Hematopoietic multipotent progenitor cell treated with erythropoietin and hydrocortisone succinate and interleukin-3 and kit ligand, for 8 days (in vitro differentiated cells): ENCODE results near the gene NR1I2.

Experiments
- DNase-seq: peaks from one replicate; pipeline ENCODE4 v3.0.0-alpha.2; 2015

The NR1I2 gene

DNA sequence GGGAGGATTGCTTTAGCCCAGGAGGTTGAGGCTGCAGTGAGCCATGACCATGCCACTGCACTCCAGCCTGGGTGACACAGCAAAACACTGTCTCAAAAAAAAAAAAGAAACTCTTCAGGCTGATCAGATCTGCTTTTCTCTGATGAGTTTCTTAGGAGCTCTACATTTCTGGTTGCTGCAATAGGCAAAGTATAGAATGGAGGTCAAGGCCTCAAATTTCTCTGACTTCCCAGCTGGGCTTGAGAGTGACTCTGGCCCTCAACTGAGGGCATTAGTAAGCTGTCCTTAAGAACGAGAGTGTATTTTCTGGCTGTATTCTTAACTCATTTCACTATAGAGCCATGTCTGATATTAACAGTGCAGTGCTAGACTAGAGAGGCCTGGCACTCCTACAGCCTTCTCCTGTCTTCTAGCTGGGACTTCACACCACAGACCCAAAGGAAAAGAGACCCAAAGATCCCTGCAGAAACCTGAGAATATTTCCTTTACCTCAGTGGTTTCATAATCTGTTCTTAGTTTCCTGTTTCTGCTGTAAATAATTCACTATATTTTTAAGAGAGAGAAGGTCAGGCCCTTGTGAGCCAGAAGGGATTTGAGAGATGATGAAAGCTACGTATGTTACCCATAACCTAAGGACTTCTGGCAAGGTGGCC, 2.0 kb upstream of the NR1I2 start:
- DNase-seq = peak; percentile 6

DNA sequence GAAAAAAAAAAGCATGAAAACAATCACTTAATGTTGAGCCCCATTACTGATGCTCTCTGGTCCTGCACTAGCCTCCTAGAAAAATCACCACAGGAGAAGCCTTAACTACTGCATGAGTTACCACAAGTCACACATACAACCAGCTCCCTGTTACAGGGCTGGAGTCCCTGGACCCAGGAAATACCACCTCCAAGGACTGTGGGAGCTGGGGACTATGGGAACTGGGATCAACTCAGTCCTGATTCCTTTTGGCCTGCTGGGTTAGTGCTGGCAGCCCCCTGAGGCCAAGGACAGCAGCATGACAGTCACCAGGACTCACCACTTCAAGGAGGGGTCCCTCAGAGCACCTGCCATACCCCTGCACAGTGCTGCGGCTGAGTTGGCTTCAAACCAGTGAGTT, 559 bp downstream of the NR1I2 start:
- DNase-seq = no peak

DNA sequence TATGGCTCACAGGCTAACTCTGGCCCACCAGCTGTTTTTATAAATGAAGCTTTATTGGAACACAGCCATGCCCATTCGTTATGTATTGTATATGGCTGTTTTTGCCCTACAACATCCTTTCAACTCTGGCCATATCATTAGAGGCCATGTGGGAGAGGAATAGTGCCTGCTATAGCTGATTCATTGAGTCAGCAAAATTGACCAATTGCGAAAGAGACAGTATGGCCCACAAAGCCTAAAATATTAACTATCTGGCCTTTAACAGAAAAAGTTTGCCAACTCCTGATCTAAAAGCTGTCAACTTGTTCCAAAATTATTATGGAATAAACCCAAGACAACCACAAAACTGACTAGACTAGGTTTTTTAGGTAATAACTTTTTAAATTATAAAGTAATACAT, 1.4 kb downstream of the NR1I2 start:
- peak; percentile 3 for DNase-seq

DNA sequence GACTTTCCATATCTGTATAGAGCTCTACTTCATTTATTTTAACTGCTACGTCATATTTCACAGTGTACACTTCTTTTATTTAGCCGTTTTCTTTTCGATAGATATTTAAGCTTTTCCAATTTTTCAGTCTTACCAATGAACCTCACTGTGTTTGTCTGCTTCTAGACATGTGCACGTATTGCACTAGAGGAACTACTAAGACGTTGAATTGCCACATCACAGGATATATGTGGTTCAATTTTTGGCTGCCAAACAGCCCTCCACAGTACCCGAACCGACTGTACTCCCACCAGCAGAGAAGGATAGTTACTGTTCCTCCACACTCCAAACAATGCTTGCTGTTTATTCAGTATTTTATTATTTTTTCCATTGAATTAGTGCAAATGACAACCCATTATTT, 2.0 kb downstream of the NR1I2 start:
- DNase-seq = no peak

DNA sequence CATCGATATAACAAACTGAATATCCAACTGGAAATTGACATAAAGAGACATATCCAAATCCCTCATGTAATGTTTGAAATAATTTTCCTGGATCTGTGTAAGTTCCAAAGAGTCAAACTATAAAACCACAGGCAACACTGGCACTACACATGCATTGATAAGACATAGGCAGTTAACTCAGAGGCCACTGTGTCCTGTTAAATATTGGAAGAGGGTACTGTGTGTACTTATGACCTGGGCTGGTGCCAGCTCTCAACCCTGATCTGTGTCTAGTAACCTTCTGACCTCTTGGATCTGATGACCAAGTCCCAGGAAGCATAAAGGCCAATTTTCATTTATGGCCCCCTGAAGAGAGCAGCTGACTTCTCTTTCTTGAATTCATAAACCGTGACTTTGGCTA, 4.5 kb downstream of the NR1I2 start:
- peak; percentile 15 for DNase-seq

DNA sequence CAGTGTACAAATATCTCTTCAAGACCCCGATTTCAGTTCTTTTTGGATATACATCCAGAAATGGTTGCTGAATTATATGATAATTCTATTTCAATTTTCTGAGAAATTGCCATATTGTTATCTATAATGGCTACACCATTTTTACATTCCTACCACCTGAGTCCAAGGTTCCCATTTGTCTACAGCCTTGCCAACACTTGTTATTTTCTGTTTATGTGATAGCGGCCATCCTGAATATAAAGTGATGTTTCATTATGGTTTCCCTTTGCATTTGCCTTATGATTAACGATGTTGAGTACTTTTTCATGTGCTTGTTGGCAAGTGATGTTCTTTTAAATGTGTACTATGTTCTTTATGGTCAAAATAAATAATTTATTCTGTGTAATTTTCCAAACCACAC, 8.5 kb downstream of the NR1I2 start:
- no peak for DNase-seq

DNA sequence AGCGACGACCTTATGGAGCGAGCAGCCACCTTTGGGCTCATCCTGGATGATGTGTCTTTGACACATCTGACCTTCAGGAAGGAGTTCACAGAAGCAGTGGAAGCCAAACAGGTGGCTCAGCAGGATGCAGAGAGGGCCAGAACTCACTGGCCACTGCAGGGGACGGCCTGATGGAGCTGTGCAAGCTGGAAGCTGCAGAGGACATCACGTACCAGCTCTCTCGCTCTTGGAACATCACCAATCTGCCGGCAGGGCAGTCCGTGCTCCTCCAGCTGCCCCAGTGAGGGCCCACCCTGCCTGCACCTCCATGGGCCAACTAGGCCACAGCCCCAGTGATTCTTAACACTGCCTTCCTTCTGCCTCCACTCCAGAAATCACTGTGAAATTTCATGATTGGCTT, 10.4 kb downstream of the NR1I2 start:
- no peak for DNase-seq

DNA sequence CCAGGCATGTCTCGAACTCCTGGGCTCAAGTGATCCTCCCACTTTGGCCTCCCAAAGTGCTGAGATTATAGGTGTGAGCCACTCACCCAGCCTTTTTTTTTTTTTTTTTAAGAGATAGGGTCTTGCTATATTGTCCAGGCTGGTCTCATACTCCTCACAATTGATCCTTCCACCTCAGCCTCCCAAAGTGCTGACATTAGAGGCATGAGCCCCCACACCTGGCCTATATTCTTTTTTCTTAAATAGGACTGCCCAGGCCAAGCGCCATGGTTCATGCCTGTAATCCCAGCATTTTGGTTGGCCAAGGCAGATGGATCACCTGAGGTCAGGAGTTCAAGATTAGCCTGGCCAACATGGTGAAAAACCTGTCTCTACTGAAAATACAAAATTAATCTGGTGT, 12.5 kb downstream of the NR1I2 start:
- DNase-seq = no peak

DNA sequence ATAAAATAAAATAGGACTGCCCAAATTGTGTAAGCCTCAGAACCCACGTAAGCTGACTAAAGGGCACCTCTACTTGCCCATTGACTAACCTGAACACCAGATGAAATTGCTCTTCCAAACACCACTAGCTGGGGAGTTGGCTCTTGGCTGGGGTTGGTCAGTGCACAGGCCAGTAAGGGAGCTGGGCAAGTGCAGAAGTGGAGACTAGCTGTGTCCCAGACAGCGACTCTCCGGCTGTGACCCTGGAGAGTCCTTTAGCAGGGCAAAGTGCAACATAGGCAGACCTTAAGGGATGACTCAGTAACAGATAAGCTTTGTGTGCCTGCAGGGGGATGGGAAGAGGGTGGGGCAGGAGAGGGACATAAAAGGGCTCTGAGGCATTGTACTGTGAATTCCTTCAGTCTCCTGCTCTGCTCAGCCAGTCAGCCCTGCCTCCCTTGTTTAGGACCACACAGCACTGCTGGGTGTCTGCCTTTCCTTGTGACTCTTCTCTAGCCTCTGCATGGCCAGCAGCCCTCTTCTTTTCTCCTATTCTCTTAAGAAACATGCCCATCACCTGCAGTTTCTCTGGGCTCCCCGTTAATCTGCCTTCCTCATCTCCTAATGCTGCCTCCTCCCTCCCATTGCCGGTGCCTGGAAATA, 13.2 kb downstream of the NR1I2 start:
- DNase-seq = peak; percentile 81

DNA sequence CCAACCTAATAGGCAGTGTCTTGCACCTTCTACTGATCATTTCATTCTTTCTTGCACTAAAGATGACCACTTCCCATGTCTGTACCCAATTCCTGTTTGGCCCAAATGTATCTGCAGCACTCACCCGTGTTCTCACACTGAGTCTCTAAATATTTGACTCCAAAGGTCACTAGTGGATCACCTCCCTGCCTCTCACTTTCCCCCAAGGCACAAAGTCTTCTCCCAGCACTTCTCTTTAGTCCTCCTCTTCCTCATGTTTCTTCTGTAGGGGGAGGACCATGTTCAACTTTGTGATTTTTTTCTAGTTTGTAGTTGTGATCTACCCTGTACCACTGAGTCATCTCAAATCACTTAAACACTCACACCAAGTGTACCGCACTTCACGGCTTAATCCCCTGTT, 13.9 kb downstream of the NR1I2 start:
- DNase-seq = no peak

DNA sequence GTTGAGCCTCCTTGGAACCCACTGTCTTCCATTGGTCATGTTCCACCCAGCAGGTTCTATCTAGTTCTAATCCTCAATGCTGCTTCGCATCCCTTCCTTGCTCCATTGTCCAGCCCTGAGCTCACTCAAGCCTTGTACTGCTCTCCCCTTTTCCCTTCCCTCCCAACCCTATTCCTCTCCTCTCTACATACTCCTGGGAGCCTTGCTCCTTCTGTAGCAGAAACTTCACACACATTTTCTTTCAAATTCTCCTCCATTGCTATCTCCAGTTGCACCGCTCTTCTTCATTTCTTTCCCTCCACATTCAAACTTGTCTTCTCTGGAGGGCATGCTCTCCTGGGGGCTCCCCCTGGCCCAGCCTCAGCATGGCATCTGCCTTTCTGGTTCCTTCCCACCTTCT, 14.5 kb downstream of the NR1I2 start:
- no peak for DNase-seq

DNA sequence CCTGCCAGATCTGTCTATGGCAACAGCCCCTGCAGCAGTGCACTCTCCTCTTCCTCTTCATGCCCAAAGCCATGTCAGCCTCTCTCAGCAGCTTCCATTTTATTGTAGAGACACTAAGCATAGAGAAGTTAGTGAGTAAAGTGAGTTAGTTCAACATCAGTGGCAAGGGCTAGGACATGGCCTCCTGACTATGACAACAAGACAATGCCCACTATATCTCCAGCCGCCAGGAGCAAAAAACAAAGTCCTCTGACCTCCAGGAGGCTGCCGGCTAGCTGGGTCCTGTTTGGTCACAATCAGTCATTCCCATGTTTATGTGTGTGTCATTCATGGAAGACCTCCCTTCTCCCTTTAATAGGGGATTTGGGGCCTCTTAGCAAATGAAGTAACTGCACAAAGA, 14.9 kb downstream of the NR1I2 start:
- no peak for DNase-seq

DNA sequence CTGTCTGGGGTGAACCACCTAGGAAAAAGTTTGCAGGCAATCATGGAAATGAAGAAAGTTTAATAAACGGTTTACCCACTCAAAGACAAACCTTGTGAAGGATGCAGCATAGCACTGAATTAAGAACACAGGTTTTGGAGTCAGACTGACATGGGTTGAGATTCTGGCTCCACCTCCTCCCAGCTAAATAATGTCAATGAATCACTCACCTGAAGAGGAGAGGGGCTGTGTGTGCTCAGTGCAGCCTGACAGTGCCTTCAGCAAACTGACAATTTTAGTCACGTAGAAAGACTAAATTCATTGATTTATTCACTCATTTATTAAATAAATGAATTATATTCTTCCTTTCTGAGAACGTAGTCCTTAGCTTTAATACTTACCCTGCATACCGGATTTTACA, 18.9 kb downstream of the NR1I2 start:
- no peak for DNase-seq

DNA sequence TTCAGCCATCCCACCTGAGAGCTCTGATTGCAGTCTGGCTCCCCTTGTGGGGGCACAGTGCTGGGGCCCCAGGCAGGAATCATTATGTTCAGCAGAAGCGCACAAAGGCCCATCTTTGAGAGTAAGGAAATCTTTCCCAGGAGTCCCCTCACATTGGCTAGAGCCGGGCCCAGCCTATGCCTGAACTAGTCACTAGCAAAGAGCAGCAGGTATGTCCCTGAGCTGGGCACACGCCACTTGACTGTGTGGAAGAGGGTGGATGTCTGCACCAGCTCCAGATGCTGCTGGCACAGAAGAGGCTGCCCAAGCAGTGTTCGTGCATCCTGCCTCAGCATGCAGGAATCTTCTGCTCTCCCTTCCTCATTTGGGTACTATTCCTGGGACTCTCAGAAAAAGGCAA, 26.3 kb downstream of the NR1I2 start:
- DNase-seq = no peak

DNA sequence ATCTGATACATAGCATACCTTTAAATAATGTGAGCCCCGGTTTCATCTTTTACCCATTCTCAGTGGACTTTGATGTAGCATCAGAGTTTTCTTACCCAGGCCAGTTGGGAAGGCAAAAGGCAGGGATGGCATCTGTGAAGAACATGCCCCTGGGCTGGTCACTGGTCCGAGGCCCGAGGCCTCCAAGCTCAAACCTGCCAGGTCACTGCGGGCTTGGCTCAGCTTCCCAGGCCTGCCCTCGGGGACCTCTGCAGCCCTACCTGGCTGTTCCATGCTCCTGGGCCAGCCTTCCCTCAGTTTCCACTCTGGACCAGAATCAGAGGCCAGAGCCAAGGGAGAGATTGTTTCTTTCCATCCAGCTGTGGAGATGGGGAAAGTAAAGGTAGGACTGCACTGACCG, 26.9 kb downstream of the NR1I2 start:
- no peak for DNase-seq

DNA sequence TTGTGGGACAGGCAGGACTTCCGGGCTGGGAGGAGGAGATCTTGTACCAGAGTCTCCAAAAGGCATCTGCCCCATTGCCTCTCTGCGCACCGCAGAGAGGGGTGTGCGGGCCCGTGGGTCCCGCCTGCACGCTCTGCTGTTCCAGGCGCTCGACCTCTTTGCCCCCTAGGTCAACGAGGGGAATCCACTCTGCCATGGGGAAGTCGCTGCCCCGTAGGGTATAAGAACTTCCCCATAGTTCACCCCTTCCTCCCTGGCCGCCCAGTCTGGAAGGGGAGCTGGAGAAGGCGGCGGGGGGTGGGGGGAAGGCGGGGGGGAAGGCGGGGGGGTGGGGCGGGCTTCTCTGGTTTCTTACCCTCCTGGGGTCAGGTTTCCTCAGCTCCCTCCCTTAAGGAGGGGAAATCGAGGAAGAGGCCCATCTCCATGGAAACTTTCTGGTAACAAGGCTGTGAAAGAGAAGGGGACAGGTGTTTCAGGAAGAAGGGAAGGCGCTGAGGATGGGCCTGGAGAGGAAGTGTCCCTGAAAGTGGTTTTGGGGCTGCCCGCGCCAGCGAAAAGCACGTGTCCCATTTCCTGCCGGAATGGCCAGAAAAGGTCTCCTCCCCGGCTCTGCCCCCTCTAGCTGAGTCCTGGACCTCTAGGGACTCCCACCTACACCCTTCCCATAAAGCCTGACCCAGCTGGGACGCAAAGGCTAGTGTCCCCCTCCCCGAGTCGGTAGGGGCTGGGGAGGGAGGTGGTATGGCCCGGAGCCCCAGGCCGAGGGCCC, 27.5 kb downstream of the NR1I2 start:
- DNase-seq = no peak

DNA sequence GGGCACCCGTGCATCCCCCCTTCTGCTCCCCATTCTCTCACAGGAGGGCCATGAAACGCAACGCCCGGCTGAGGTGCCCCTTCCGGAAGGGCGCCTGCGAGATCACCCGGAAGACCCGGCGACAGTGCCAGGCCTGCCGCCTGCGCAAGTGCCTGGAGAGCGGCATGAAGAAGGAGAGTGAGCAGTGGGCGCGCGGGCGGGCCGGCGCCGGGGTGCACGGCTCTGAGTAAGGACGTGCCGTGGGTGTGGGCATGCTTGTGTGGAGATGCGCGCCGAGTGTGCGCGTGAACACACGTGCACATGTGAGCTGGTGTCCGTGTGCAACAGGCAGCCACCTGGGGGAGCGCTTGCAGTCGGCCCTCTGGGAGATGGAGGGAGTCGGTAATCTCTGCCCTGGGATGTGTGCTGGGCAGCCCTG, 28.1 kb downstream of the NR1I2 start:
- peak; percentile 68 for DNase-seq

DNA sequence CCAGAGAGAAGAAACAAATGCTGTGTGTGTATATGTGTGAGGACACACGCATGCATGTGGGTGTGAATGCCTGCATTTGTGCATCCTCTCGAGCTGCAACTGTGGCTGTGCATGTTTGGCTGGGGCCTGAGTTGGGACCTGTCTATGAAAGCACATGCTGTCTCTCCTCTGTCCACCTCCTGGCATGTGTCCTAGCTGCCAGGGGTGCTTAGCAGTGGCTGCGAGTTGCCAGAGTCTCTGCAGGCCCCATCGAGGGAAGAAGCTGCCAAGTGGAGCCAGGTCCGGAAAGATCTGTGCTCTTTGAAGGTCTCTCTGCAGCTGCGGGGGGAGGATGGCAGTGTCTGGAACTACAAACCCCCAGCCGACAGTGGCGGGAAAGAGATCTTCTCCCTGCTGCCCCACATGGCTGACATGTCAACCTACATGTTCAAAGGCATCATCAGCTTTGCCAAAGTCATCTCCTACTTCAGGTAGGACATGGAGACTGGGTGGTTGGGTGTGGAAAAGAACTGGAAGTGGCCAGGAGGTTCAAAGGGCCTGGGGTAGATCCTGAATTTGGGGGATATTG, 30.7 kb downstream of the NR1I2 start:
- no peak for DNase-seq

DNA sequence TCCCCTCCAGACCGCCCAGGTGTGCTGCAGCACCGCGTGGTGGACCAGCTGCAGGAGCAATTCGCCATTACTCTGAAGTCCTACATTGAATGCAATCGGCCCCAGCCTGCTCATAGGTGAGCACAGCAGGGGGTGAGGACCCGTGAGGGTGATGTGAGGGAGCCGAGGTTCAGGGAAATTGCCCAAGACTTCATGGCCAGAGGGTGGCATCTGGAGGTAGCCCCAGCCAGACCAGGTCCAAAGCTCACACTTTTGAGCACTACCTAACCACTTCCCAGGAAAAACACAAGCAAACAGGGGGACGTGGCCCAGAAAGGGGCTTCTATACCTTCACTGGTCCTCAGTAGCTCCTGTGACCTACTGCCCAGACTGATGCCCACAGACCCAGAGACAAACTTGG, 33.8 kb downstream of the NR1I2 start:
- no peak for DNase-seq

DNA sequence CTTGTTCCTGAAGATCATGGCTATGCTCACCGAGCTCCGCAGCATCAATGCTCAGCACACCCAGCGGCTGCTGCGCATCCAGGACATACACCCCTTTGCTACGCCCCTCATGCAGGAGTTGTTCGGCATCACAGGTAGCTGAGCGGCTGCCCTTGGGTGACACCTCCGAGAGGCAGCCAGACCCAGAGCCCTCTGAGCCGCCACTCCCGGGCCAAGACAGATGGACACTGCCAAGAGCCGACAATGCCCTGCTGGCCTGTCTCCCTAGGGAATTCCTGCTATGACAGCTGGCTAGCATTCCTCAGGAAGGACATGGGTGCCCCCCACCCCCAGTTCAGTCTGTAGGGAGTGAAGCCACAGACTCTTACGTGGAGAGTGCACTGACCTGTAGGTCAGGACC, 35.2 kb downstream of the NR1I2 start:
- no peak for DNase-seq

DNA sequence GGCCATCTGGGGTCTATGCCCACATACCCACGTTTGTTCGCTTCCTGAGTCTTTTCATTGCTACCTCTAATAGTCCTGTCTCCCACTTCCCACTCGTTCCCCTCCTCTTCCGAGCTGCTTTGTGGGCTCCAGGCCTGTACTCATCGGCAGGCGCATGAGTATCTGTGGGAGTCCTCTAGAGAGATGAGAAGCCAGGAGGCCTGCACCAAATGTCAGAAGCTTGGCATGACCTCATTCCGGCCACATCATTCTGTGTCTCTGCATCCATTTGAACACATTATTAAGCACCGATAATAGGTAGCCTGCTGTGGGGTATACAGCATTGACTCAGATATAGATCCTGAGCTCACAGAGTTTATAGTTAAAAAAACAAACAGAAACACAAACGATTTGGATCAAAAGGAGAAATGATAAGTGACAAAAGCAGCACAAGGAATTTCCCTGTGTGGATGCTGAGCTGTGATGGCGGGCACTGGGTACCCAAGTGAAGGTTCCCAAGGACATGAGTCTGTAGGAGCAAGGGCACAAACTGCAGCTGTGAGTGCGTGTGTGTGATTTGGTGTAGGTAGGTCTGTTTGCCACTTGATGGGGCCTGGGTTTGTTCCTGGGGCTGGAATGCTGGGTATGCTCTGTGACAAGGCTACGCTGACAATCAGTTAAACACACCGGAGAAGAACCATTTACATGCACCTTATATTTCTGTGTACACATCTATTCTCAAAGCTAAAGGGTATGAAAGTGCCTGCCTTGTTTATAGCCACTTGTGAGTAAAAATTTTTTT, 35.9 kb downstream of the NR1I2 start:
- no peak for DNase-seq

DNA sequence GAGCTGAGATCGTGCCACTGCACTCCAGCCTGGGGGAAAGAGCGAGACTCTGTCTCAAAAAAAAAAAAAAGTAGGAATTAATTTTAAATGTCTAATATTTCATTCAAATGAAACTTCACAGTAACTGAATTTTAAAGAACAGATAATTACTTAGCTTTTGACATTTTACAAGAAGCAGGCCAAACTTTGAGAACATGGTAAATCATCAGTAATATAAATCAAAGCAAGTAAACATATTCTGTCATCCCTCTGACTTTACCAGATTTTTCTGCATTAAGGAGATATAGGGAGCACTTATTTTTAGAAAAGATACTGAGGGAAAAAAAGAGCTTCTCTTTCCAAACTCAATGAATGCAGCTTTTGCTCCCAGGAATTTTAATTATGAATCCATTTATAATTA, 37.0 kb downstream of the NR1I2 start:
- DNase-seq = no peak

DNA sequence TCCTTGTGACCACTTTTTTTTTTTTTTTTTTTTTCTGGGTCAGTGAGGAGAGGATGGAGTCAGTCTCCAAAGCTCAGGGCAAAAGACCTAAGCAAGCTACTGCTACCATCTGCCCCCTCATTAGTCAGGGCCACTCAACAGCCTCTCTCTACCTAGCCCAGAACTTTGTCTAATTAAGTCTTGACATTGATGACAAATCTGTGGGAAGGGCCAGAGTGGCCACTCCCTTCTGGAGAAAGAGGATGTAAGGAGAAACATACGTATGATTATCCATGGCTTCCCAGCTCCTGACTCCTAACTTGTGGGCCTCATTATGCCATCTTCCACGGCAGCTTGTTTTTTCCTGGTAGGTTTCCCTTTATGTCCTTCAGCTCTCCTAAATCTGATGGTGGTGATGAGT, 37.9 kb downstream of the NR1I2 start:
- DNase-seq = no peak
